ENCODE data around the gene MYO1E.

The MYO1E gene

DNA sequence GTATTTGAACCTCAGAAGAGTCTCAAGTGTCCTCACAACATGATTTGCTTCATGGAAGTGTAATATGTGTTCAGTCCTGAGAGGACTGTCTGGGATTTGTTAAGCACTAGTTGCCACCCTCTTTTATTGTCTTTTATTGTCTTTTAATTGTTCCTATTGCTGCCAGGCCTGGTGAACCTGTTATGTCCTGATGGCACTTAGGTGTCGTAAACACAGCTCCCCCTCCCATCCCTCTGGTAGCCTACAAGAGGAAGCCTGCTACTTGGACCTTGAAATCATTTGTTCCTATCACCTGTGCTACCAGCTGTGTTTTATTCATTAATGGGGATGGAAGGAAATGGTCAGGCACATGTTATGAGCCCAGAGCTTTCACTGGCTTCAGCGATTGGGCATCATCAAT, 248.4 kb downstream of the MYO1E start:
- Histone ChIP-seq H3K36me3 (ENCODE audit: control insufficient read depth, insufficient read depth, low read length) (peaks cover 5% of the 10 kb centered on the region; the same call in 1 of the 2 replicates), H3K27me3 (replicated peaks; ENCODE audit: control insufficient read depth, insufficient read depth, low read length) (no peaks in the 10 kb centered on the region), H3K4me3 (replicated peaks; ENCODE audit: low read depth, low read length) (no peak overlapping the region)
- no peak for DNase-seq (ENCODE audit: extremely low read depth, insufficient read length)
- TF ChIP-seq, protein P1, sequence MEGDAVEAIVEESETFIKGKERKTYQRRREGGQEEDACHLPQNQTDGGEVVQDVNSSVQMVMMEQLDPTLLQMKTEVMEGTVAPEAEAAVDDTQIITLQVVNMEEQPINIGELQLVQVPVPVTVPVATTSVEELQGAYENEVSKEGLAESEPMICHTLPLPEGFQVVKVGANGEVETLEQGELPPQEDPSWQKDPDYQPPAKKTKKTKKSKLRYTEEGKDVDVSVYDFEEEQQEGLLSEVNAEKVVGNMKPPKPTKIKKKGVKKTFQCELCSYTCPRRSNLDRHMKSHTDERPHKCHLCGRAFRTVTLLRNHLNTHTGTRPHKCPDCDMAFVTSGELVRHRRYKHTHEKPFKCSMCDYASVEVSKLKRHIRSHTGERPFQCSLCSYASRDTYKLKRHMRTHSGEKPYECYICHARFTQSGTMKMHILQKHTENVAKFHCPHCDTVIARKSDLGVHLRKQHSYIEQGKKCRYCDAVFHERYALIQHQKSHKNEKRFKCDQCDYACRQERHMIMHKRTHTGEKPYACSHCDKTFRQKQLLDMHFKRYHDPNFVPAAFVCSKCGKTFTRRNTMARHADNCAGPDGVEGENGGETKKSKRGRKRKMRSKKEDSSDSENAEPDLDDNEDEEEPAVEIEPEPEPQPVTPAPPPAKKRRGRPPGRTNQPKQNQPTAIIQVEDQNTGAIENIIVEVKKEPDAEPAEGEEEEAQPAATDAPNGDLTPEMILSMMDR (IDR thresholded peaks at IDR 0.05; ENCODE audit: insufficient read depth, low read length, poor library complexity, severe bottlenecking) = no peak

DNA sequence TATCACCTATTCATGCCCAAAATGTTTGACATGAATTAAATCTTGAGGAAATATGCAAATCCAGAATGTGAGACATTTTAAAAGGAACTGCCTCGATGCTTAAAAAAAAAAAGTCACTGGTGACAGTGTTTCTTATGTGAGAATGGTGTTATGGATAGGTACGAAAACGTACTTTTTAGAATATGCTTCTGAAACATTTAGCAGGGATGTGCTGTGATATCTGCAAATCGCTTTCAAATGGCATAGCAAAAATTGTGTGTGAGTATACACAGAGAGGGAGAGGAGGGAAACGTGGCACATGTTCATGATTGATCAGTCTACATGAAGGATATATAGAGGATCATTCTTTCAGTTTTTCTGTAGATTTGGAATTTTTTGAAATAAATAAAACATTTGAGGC, 251.7 kb downstream of the MYO1E start:
- TF ChIP-seq, protein P1 (IDR thresholded peaks at IDR 0.05; ENCODE audit: insufficient read depth, low read length, poor library complexity, severe bottlenecking) = no peak
- Histone ChIP-seq H3K4me3 (replicated peaks; ENCODE audit: low read depth, low read length) (no peak overlapping the region), H3K36me3 (ENCODE audit: control insufficient read depth, insufficient read depth, low read length) (peaks cover 14% of the 10 kb centered on the region), H3K27me3 (replicated peaks; ENCODE audit: control insufficient read depth, insufficient read depth, low read length) (no peaks in the 10 kb centered on the region)
- no peak for DNase-seq (ENCODE audit: extremely low read depth, insufficient read length)

DNA sequence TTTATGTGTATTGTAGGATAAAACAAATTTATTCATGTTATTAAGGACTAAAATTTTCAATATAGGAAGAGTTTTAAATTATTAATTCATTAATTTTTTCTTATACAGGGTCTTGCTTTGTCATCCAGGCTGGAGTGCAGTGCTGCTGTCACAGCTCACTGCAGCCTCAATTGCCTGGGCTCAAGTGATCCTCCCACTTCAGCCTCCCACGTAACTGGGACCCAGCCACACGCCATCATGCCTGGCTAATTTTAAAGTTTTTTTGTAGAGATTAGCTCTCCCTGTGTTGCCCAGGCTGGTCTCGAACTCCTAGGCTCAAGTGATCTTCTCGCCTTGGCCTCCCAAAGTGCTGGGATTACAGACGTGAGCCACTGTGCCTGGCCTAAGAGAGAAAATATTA, 253.0 kb downstream of the MYO1E start:
- no peaks in the 10 kb centered on the region for H3K27me3 ChIP-seq (replicated peaks; ENCODE audit: control insufficient read depth, insufficient read depth, low read length)
- H3K4me3 ChIP-seq (replicated peaks; ENCODE audit: low read depth, low read length) = no peak overlapping the region
- TF ChIP-seq, protein P1 (IDR thresholded peaks at IDR 0.05; ENCODE audit: insufficient read depth, low read length, poor library complexity, severe bottlenecking) = no peak
- no peak for DNase-seq (ENCODE audit: extremely low read depth, insufficient read length)
- peaks cover 15% of the 10 kb centered on the region for H3K36me3 ChIP-seq (ENCODE audit: control insufficient read depth, insufficient read depth, low read length)

DNA sequence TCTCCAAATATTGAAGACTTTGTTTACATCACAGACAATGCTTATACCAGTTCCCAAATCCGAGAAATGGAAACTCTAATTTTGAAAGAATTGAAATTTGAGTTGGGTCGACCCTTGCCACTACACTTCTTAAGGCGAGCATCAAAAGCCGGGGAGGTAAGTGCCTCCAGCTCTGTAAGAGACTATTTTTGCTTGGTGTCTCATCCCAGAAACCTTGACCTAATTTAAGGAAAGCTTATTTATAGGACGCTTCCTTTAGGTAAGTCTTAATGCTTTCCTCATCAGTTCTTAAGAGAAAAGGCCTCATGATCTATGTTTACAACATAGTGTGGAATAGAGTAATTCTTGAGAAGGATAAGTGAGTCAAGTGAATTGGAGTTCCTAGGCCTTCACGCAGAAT, 255.9 kb downstream of the MYO1E start:
- DNase-seq (ENCODE audit: extremely low read depth, insufficient read length) = no peak
- Histone ChIP-seq H3K4me3 (replicated peaks; ENCODE audit: low read depth, low read length) (no peak overlapping the region), H3K27me3 (replicated peaks; ENCODE audit: control insufficient read depth, insufficient read depth, low read length) (no peaks in the 10 kb centered on the region), H3K36me3 (ENCODE audit: control insufficient read depth, insufficient read depth, low read length) (peaks cover 15% of the 10 kb centered on the region)
- TF ChIP-seq, protein P1 (IDR thresholded peaks at IDR 0.05; ENCODE audit: insufficient read depth, low read length, poor library complexity, severe bottlenecking) = no peak

DNA sequence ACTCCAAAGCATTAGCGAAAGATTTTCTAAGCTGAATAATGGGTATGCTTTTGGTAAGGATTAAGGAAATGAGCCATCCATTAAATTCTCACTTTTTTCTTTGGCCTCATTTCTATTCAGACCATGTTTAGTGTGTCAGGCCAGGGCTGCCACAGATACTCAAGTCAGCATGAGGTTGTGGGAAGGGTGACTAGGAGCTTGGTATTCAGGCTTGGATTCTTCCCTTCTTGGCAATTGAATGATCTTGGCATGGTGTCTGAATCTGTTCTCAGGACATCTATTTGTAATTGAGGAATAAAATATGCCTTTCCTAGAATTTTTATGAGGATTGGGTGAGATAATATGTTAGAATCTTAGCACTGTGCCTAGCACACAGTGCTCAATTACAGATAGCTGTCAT, 256.5 kb downstream of the MYO1E start:
- H3K27me3 ChIP-seq (replicated peaks; ENCODE audit: control insufficient read depth, insufficient read depth, low read length) = no peaks in the 10 kb centered on the region
- TF ChIP-seq, protein P1 (IDR thresholded peaks at IDR 0.05; ENCODE audit: insufficient read depth, low read length, poor library complexity, severe bottlenecking) = no peak
- no peak for DNase-seq (ENCODE audit: extremely low read depth, insufficient read length)
- no peak overlapping the region for H3K4me3 ChIP-seq (replicated peaks; ENCODE audit: low read depth, low read length)
- H3K36me3 ChIP-seq (ENCODE audit: control insufficient read depth, insufficient read depth, low read length) = peaks cover 16% of the 10 kb centered on the region

DNA sequence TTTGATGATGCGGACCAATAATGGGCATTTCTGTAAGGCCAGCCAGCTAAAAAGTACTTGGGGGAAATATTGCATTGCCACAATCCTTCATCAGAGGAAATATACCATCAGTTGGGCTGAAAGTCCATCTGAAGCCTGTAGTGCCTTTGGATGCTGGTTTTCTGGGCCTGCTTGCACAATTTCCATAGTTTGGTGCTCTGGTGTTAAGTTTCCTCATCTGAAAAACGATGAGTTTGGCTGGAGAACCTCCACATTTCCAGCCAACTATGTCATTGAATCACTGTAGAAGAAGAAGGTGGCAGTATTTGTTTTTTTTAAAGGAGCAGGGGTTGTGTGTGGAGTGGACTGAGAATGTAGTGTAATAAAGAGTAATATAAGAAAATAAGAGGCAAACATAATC, 257.6 kb downstream of the MYO1E start:
- Histone ChIP-seq H3K36me3 (ENCODE audit: control insufficient read depth, insufficient read depth, low read length) (peaks cover 20% of the 10 kb centered on the region), H3K4me3 (replicated peaks; ENCODE audit: low read depth, low read length) (no peak overlapping the region), H3K27me3 (replicated peaks; ENCODE audit: control insufficient read depth, insufficient read depth, low read length) (no peaks in the 10 kb centered on the region)
- TF ChIP-seq, protein P1 (IDR thresholded peaks at IDR 0.05; ENCODE audit: insufficient read depth, low read length, poor library complexity, severe bottlenecking) = no peak
- no peak for DNase-seq (ENCODE audit: extremely low read depth, insufficient read length)
